Activated gamma-delta T cell treated with anti-CD3 and anti-CD28 coated beads, Interleukin-2, amount 50 U/mL, for 16 hours (primary cell): ENCODE measurements around the gene C1RL.
A peak's percentile ranks its signal among the peaks of the same experiment; 100 is the strongest.

ENCODE experiments used
- DNase-seq: peaks from one replicate; pipeline ENCODE4 v3.0.0-alpha.2; 2020; ENCODE audit warnings: low read depth

The C1RL gene

GRCh38 chr12:7108796-7109571, at the start of gene C1RL:
Gene C1RL, minus strand, starts transcription at chr12:7109214. Its CDS starts 34 bp downstream, at chr12:7109180.
- peak; percentile 75 for DNase-seq

- no peak for DNase-seq
Observed at GRCh38 chr12:7157391-7157790, 48.4 kb upstream of the C1RL start.

DNA sequence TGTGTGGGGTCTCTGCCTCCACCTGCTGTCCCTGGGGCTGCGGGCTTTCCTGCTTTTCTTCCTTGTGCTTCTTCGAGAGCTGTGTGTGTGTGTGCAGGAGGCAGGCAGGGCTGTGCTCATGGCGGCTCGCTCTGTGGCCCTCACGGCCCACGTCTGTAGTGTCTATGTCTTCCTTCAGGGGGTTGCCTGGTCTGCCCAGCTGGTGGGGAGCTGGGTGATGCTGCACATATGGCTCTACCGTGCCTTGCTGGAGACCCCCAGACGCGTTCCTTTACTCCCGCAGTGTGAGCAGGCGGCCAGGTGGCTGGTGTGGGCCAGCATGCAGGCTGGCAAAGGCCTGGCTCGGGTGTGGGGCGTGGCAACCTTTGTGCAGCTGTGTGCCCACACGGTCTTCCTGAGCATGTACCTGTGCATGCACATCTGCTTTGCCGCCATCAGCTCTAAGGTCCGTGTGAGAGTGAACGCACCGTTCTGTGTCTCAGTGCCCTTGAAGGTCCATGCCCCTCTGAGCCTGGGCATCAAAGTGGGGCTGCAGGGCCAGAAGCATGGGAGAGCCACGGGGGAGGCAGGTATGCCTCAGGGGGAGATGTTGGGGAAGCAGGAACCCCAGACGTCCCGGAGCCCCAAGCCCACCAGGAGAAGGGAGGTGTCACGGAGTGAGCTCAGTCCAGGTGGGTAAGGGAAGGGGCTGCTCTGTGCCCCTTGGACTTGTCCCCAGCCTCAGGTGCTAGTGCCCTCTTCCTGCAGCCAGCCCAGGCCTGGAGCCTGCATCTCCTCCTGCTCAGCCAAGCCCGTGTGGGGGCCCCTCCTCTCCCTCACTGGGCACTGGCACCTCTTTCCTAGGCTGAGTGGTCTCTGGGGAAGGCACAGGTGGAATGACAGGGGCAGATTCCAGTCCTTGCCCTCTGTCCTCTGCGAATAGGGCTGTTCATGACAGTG, 47.5 kb upstream of the C1RL start:
- no peak for DNase-seq

DNA sequence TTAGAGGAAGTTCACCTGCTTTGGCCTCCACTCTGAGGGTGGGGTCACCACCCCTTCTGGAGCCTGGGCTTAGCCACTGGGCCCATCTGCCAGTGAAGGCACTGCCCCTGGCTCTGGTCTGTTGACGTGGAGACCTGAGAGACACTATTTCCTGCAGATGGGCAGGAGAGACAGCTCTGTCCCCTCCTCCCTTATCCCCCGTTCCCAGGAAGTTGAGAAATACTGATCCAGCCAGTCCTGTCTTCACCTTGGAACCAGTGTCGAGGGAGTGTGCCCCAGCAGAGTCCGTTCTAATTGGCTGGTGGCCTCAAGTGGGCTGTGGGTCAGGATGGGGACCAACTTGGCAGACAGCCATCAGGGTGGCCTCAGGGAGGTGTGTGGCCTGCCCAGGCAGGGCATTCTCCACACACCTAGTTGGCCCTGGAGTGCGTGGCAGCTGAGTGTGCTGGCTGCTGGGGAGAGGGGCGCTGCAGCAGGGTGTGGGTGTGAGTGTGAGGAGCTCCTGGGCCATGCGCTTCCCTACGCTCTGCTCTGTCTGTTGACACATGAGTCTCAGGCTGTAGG, 46.5 kb upstream of the C1RL start:
- no peak for DNase-seq

GRCh38 chr12:7154901-7155470, 46.0 kb upstream of the C1RL start:
- DNase-seq, result no peak

GRCh38 chr12:7154042-7154441, 45.0 kb upstream of the C1RL start:
- no peak for DNase-seq

- DNase-seq, result no peak
Observed at GRCh38 chr12:7152818-7153217, 43.8 kb upstream of the C1RL start.

DNA sequence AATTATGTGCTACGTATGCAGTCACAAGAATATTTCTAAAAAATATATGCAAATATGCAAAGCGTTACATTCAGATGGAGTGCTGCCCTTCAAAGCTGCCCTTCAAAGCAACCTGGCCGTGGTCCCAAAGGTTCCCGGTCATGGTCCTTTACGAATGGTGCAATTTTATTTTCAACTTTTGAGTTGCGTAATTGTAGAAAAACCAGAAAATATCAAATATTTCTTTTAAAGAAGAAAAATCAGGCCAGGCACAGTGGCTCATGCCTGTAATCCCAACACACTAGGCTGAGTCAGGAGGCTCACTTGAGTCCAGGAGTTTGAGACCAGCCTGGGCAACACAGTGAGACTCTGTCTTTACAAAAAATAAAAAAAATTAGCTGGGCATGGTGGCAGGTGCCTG, 42.5 kb upstream of the C1RL start:
- DNase-seq, result no peak

DNA sequence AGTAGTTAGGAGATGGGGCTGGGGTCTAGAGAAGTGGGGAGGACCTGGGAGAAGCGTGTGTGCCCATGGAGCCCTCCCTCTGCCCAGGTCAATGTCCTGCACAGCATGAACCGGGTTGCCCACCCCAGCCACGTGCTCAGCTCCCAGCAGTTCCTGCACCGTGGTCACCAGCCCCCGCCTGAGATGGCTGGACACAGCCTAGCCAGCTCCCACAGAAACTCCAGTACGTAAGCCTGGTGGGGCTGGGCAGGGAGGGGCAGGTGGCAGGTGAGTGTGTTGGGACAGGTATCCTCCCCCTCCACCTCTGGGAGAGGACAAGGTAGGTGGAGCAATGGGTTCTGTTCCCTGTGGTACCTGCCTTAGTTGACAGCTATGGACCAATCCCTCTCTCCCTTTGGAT, 41.8 kb upstream of the C1RL start:
- no peak for DNase-seq

- no peak for DNase-seq
Observed at GRCh38 chr12:7150356-7150755, 41.3 kb upstream of the C1RL start.

DNA sequence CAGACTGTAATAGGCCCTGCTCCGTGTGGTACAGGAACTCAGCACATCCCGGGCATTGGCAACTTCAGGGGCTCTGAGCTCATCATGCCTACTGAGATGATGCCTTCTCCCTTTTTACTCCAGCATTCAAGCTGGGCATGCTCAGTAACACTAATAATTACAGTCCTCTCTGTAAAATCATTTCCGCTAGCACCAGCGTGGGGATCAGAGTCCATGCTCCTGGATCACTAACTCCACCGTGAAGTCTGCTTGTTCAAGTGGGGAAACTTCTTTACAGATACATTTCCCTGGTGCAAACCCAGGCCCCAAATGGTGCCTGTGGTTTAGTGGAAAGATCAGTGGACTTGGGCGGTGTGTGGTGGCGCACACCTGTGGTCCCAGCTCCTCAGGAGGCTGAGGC, 37.9 kb upstream of the C1RL start:
- no peak for DNase-seq

DNA sequence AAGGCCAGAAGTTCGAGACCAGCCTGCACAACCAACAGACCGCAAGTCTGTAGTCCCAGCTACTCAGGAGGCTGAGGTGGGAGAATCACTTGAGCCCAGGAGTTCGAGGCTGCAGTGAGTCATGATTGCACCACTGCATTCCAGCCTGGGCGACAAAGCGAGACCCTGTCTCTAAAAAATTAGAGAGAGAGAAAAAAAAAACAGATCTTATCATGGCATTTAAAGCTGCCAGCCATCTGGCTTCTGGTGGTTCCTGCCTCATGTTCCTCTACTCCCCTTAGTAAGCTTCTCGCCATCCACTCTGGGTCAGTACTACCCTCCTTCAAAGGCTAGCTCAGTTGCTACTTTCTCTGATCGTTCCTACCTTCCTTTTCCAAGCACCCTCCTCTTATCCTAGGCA, 37.2 kb upstream of the C1RL start:
- DNase-seq, result no peak

DNA sequence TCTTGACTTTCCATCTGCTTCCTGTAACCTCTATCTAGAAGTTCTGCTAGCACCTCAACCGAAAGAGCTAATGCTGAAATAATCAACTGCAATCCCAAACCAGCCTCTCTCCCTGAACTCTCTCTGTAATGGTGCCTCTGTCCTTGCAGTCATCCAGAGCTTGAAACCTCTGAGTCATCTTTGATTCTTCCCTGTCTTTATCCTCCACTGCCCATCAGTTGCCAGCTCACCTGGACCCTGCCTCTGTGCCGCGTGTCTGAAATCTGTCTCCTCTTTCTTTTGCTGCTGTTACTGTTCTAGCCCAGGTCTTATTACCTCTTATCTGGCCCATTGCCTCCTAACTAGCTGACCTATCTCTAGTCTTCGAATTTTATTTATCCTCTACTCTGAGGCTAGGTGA, 36.7 kb upstream of the C1RL start:
- no peak for DNase-seq

- DNase-seq, result no peak
Observed at GRCh38 chr12:7144414-7145120, 35.6 kb upstream of the C1RL start.

DNA sequence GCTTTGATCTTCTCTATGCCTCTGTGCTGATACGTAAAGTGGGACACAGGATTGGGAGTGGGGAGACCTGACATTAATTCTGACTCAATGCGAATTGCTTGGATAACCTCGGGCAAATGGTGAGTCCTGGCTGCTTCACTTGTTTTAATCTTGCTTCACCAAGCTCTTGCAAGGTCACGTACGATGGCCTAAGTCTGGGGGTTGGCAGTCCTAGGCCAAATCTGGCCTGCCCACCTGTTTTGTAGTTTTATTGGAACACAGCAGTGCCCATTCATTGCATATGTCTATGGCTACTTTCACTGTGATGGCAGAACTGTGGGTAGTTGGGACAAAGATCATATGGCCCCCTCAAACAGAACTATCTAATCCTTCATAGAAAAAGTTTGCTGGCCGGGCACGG, 34.5 kb upstream of the C1RL start:
- no peak for DNase-seq

DNA sequence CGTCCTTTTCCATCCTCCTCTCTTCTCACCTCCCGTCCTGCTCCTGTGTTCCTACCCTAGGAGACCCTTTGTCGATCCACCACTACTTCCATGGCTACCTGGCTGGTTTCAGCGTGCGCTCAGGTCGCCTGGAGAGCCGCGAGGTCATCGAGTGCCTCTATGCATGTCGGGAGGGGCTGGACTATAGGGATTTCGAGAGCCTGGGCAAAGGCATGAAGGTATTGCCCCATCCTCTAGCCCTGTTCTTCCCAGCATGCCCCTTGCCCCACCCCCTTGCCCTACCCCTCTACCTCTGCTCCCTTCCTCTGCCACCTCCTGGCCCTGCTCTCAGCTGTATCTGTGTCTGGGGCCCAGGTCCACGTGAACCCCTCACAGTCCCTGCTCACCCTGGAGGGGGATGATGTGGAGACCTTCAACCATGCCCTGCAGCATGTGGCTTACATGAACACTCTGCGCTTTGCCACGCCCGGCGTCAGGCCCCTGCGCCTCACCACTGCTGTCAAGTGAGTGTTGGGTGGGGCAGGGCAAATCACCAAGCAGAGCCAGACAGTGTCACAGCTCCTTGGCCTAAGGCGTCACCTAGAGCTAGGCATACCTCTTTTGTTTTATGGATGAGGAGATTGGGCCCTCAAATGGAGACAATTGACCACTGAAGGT, 33.9 kb upstream of the C1RL start:
- DNase-seq, result no peak

GRCh38 chr12:7142056-7142644, 33.1 kb upstream of the C1RL start:
- peak; percentile 30 for DNase-seq

DNA sequence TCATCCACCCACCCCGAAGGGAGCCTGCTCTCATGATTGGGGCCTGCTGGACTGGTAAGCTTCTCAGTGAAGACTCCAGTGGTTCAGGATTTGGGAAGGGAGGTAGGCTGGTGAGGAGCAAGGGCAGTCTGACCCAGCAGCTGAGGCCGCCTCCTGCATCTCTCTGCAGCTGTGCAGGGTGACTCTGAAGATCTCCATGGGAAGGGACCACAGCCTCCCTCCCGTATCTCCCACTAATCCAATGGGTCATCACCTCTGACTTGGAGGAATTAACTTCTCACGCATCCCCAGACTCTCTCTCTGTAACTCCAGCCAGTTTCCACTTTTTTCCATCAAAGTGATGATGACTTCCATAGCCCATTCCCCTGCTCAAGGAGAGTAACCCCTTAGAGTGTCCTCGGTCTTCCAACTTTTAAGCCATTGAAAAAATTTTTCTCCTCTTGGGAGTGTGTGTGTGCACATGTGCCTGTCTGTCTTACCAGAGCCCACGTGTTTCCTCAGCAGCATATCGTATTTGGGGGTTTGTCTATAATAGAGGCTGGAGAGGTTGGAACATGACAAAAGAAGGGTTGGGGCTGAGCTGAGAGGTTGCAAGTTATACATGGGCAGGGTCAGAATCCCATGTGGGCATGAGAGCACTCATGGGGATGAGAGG, 32.5 kb upstream of the C1RL start:
- no peak for DNase-seq

DNA sequence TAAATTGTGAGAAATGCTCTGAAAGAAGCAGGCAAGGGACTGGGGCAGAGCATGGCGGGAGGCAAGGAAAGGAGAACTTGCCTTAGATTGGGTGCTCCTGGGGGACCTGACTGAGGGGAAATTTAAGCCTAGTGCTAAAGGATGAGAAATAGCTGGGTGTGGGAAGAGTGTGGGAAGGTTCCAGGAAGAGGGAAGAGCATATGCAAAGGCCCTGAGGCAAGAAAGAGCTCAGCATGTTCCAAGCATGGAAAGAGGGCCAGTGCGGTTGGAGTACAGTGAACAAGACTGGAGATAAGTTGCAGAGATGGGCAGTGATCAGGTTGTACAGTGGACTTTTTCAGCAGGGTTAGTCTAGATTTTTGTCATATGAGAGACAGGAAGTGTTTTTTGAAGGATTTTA, 30.2 kb upstream of the C1RL start:
- DNase-seq, result no peak

DNA sequence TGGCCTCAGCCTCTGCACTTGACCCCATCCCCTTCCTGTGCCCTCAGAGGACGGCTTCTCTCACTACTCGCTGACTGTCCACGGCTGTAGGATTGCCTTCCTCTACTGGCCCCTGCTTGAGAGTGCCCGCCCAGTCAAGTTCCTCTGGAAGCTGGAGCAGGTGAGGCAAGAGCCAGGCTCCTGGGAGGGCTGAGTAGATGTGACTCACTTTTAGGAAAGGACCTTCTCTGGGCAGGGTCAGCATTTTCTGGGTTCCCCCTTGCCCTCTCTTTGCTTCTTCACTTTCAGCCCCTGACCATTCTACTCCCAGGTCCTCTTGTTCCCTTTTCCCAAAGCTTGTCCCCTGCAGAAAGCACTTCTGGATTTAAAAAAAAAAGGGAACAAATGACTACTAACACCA, 28.9 kb upstream of the C1RL start:
- no peak for DNase-seq
